8988T (cell line): Measurements from ENCODE around the gene STK24.

ENCODE experiments used
- DNase-seq: peaks from one replicate; pipeline ENCODE4 v3.0.0; 2011

The STK24 gene

GRCh38 chr13:98467263-98467985, 109.5 kb downstream of the STK24 start:
- no peak for DNase-seq

GRCh38 chr13:98466634-98467236, 110.2 kb downstream of the STK24 start:
- peak; percentile 66 for DNase-seq

DNA sequence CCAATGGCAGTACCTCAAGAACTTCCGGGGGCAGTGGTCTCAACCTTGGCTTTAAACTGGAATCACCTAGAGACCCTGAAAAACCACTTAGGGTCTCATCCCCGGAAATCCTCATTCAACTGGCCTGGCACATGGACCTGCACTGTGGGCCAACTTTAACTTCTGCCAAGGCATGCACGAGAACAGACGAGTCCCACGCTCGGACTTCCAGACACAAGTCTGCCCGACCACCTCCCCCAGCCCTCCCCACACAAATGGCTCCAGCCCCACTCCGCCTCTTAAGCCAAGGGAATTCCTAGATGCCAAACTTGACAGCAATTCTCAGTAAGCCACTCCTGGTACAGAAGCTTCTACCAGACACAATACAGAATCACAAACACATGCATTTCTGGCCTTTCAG, 114.0 kb downstream of the STK24 start:
- DNase-seq, result no peak

GRCh38 chr13:98462241-98462882, 114.5 kb downstream of the STK24 start:
- no peak for DNase-seq

GRCh38 chr13:98461486-98462240, 115.2 kb downstream of the STK24 start:
- DNase-seq, result no peak

DNA sequence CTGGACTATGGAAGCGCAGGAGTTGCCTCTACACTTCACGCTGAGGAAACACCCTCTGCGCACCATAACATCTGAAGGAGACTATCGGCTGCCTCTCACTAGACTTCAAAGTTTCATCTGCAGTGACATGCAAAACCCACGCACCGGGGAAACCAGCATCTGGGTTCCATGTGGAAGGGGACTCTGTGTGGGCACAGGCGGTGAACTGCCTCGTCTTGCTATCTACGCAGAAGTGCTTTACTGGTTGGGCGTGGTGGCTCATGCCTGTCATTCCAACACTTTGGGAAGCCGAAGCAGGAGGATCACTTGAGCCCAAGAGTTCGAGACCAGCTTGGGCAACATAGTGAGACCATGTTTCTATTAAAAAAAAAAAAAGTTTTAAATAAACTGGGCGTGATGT, 116.4 kb downstream of the STK24 start:
- DNase-seq, result no peak

- DNase-seq, result no peak
Measured at GRCh38 chr13:98459721-98460370, 117.1 kb downstream of the STK24 start.

DNA sequence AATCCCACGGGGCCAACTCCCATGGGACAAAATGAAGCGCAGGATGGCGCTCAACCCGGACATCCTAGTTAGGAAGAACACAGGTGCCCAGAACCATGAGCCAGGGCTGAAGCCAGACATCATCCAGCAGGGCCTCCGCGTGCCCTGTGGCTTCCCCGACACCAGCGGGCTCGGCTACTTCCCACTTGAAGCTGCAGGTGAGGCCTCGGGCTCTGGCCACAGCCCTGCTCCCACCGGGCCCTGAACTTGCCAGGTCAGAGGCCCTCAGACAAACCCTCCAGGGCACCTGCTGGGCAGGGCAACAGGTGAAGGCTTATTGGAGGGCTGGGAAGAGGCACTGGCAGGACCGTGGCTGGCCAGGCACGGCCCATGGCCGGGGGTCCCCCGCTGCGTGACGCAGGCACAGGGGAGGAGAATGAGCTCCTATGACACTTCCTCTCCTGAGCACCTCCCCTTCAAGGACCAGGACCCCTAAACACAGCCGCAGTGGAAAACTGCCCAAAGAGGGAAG, 117.7 kb downstream of the STK24 start:
- DNase-seq, result no peak

DNA sequence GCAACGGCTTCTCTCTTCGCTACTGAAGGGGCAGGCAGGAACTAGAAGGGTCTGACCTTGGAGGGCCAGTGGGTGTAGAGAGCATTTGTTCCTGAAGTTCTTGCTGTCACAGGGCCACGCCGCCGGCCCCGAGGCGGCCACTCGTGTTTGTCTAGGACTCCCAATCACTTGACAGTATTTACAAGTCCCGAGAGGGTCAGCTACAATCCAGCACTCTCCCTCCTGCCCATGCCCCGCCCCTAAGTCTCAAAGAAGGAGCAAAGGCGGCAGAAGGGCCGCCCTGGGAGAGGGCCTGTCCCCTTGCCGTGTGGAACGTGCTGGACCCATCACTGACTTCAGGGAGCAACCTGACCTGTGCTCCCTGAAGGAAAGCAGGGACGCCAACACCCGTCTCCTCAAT, 118.5 kb downstream of the STK24 start:
- DNase-seq, result no peak

DNA sequence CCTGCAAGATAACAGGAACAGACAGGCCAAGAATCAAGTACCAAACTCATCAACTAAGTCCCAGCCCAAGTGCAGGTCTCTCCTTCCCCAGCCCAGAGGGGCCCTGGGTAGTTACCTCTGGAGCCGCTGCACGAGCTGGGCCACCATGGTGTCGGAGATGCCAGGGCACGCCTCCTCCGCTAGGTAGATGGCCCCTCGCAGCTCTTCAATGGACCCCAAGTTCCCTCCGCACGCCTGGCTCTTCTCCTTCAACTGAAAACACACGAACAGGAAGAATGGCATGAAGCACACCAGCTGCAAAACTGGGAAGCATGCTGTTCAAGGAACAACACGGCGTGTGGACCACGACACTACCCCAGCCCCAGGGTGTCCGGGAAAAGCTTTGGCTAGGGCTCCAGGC, 119.9 kb downstream of the STK24 start:
- DNase-seq, result no peak

GRCh38 chr13:98456413-98456845, 120.5 kb downstream of the STK24 start:
- no peak for DNase-seq

DNA sequence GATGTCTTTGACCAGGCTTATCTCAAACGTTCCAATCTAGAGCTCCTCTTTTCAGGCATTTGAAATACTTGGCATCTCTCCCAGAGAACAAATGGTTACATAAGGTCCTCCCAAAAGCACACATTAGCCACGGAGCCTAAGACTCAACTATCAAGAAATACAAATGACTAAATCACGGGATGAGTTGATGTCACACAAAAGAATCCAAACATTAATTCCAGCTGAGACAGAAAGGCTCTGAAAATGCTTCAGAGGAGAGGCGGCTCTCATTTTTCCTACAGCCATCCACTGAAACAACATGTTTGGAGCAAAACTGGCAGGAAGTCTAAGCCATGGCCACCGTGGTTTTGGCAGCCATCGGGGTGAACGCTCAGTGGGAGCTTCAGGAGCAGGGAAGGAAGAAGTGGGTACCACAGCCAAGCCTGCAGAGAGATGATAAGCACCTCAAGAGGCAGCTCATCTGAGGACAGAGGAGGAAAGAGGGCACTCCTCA, 122.5 kb downstream of the STK24 start:
- DNase-seq, result no peak

GRCh38 chr13:98452851-98453843, 123.8 kb downstream of the STK24 start:
- no peak for DNase-seq

- DNase-seq, result no peak
Measured at GRCh38 chr13:98451676-98452470, 125.0 kb downstream of the STK24 start.

GRCh38 chr13:98450539-98451111, 126.3 kb downstream of the STK24 start:
- no peak for DNase-seq

DNA sequence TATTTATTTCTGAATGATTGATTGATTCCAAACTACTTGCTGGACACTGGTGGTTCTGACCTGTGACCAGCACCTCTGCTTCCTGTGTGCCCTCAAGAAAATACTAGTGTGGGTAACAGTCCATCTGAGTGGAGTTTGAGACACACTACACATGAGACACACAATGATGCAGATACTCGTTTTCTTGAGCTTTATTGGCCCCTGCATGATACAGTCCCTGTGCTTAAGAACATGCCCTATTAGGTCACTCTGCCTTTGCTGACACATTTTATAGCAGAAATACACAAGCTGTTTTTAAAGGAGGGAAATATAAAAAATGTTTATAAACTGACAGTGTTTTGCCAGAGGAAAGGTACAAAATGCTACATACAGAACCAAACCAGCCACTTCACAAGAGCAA, 126.9 kb downstream of the STK24 start:
- DNase-seq, result no peak

GRCh38 chr13:98449273-98449672, 127.6 kb downstream of the STK24 start:
- DNase-seq, result no peak

- no peak for DNase-seq
Measured at GRCh38 chr13:98448642-98448928, 128.3 kb downstream of the STK24 start.

- peak; percentile 56 for DNase-seq
Measured at GRCh38 chr13:98447881-98448641, 128.8 kb downstream of the STK24 start.
